WTC11 (cell line): ENCODE results near the gene MTNR1B. TPM values are rescaled to one million over a fixed set of nuclear protein-coding genes. Genes with fewer than 3 reads are reported as not detected.

ENCODE experiments used
- ATAC-seq: fragments of 200-7000 bp; cut with Tn5 transposase; 2 replicates; pipeline ENCODE4 v1.10.0; 2021; ENCODE audit warnings: mild to moderate bottlenecking, moderate library complexity
- CTCF ChIA-PET: fragments of 300-600 bp; sonication (Branson Sonifier 250); formaldehyde crosslinking; loops from one replicate; lab custom pipeline; 2021; ENCODE audit warnings: antibody characterized with exemption; lab: Charles Lee
- POLR2A ChIA-PET: fragments of 350-600 bp; sonication (Branson Sonifier 250); formaldehyde crosslinking; loops from one replicate; lab custom pipeline; 2021; ENCODE audit warnings: antibody characterized with exemption; lab: Charles Lee
- DNase-seq: peaks from one replicate; pipeline ENCODE4 v3.0.0; 2021; ENCODE audit warnings: low spot score
- H3K27ac Mint-ChIP-seq: 2 replicates; pipeline ENCODE4 v1.8.0; 2021; ENCODE audit warnings: mixed read lengths
- H3K27me3 Mint-ChIP-seq: 2 replicates; pipeline ENCODE4 v1.8.0; 2021; ENCODE audit warnings: low read depth, mild to moderate bottlenecking, moderate library complexity, mixed read lengths
- H3K36me3 Mint-ChIP-seq: 2 replicates; pipeline ENCODE4 v1.8.0; 2021; ENCODE audit warnings: mixed read lengths
- H3K4me1 Mint-ChIP-seq: 2 replicates; pipeline ENCODE4 v1.8.0; 2022; ENCODE audit warnings: mixed read lengths
- H3K4me3 Mint-ChIP-seq: 2 replicates; pipeline ENCODE4 v1.8.0; 2021; ENCODE audit warnings: mild to moderate bottlenecking, moderate library complexity, mixed read lengths
- H3K9me3 Mint-ChIP-seq: 2 replicates; pipeline ENCODE4 v1.8.0; 2021; ENCODE audit warnings: mixed read lengths
- ATF6 ChIP-seq: sonication (generic); formaldehyde crosslinking; IDR thresholded peaks from 2 replicates; pipeline ENCODE4 v1.8.1; 2023; ENCODE audit warnings: mild to moderate bottlenecking, missing genetic modification reagents
- CREM ChIP-seq: sonication (generic); formaldehyde crosslinking; IDR thresholded peaks from 2 replicates; pipeline ENCODE4 v1.8.1; 2022; ENCODE audit warnings: mild to moderate bottlenecking, missing genetic modification reagents, moderate library complexity
- CTCF ChIP-seq: fragments of 200-600 bp; IDR thresholded peaks from 2 replicates; pipeline ENCODE4 v1.8.0; 2022; ENCODE audit warnings: antibody characterized with exemption
- E2F5 ChIP-seq: sonication (generic); formaldehyde crosslinking; IDR thresholded peaks from 2 replicates; pipeline ENCODE4 v1.8.1; 2022; ENCODE audit warnings: mild to moderate bottlenecking, moderate library complexity, missing genetic modification reagents
- ELF4 ChIP-seq: sonication (generic); formaldehyde crosslinking; IDR thresholded peaks from 2 replicates; pipeline ENCODE4 v1.8.1; 2022; ENCODE audit warnings: low read depth, mild to moderate bottlenecking, moderate library complexity, missing genetic modification reagents
- HMGA2 ChIP-seq: fragments of 250-450 bp; sonication (Bioruptor Pico); IDR thresholded peaks from 2 replicates; pipeline ENCODE4 v1.4.0; 2021; ENCODE audit warnings: mild to moderate bottlenecking, moderate library complexity
- IRF2 ChIP-seq: sonication (generic); formaldehyde crosslinking; IDR thresholded peaks from 2 replicates; pipeline ENCODE4 v1.8.0; 2022; ENCODE audit warnings: low read depth, missing genetic modification reagents, borderline replicate concordance
- MYBL2 ChIP-seq: sonication (generic); formaldehyde crosslinking; IDR thresholded peaks from 2 replicates; pipeline ENCODE4 v1.8.1; 2023; ENCODE audit warnings: mild to moderate bottlenecking, moderate library complexity, missing genetic modification reagents
- NFE2L1 ChIP-seq: sonication (generic); formaldehyde crosslinking; IDR thresholded peaks from 2 replicates; pipeline ENCODE4 v1.8.1; 2023; ENCODE audit warnings: missing genetic modification reagents
- NR1H2 ChIP-seq: sonication (generic); formaldehyde crosslinking; IDR thresholded peaks from 2 replicates; pipeline ENCODE4 v1.9.0; 2021; ENCODE audit warnings: mild to moderate bottlenecking, moderate library complexity, missing genetic modification reagents
- OVOL2 ChIP-seq: fragments of 250-450 bp; sonication (Bioruptor Pico); IDR thresholded peaks from 2 replicates; pipeline ENCODE4 v1.9.0; 2021; ENCODE audit warnings: mild to moderate bottlenecking, borderline replicate concordance
- STAT6 ChIP-seq: sonication (generic); formaldehyde crosslinking; conservative IDR thresholded peaks from 2 replicates; pipeline ENCODE4 v1.8.1; 2023; ENCODE audit warnings: mild to moderate bottlenecking, low read depth, missing genetic modification reagents, moderate library complexity
- TCF7 ChIP-seq: sonication (generic); formaldehyde crosslinking; IDR thresholded peaks from 2 replicates; pipeline ENCODE4 v1.8.0; 2022; ENCODE audit warnings: mild to moderate bottlenecking, low read depth, missing genetic modification reagents, moderate library complexity
- ZNF121 ChIP-seq: sonication (generic); formaldehyde crosslinking; IDR thresholded peaks from 2 replicates; pipeline ENCODE4 v1.8.0; 2023; ENCODE audit warnings: missing genetic modification reagents
- ZNF138 ChIP-seq: sonication (generic); formaldehyde crosslinking; conservative IDR thresholded peaks from 2 replicates; pipeline ENCODE4 v1.8.1; 2022; ENCODE audit warnings: mild to moderate bottlenecking, moderate library complexity, missing genetic modification reagents
- ZNF232 ChIP-seq: sonication (generic); formaldehyde crosslinking; IDR thresholded peaks from 2 replicates; pipeline ENCODE4 v1.8.0; 2022; ENCODE audit warnings: mild to moderate bottlenecking, missing genetic modification reagents
- ZNF423 ChIP-seq: fragments of 250-450 bp; sonication (Bioruptor Pico); IDR thresholded peaks from 2 replicates; pipeline ENCODE4 v2.1.2; 2022; ENCODE audit warnings: mild to moderate bottlenecking, moderate library complexity
- ZNF425 ChIP-seq: fragments of 250-450 bp; sonication (Bioruptor Pico); conservative IDR thresholded peaks from 2 replicates; pipeline ENCODE4 v1.9.0; 2021; ENCODE audit warnings: mild to moderate bottlenecking
- ZNF512 ChIP-seq: sonication (generic); formaldehyde crosslinking; IDR thresholded peaks from 2 replicates; pipeline ENCODE4 v1.8.1; 2022; ENCODE audit warnings: missing genetic modification reagents, borderline replicate concordance
- ZNF671 ChIP-seq: fragments of 250-450 bp; sonication (Bioruptor Pico); IDR thresholded peaks from 2 replicates; pipeline ENCODE4 v1.8.0; 2021; ENCODE audit warnings: mild to moderate bottlenecking
- total RNA-seq: library from RNA; stranded (reverse); gene quantifications from 3 replicates; pipeline ENCODE4 v1.2.3, GENCODE V29; 2021

The MTNR1B gene
- total RNA-seq, 1 experiment from 2014 or later, result not detected

GRCh38 chr11:92939305-92939704 lies 30.1 kb upstream of the MTNR1B start:
- Mint-ChIP-seq H3K9me3 (peaks cover 16% of the 10 kb centered on the region), H3K36me3 (peaks cover 13% of the 10 kb centered on the region), H3K4me3 (no peak overlapping the region)
- CTCF ChIA-PET, result no interaction called here
- POLR2A ChIA-PET, result no interaction called here
- TF ChIP-seq ZNF425 (CRISPR knock-in tag) (no peak), STAT6 (CRISPR knock-in tag) (no peak), ZNF232 (CRISPR knock-in tag) (no peak), ZNF121 (CRISPR knock-in tag) (no peak), ELF4 (CRISPR knock-in tag) (no peak), ZNF512 (CRISPR knock-in tag) (no peak)
- TF ChIP-seq, all 79 proteins: peak for 0
- peaks cover 6% of the 10 kb centered on the region for H3K4me1 Mint-ChIP-seq
- ATAC-seq (no peak), DNase-seq (no peak)
- no peaks in the 10 kb centered on the region for H3K27me3 Mint-ChIP-seq
- H3K27ac Mint-ChIP-seq, result no peak overlapping the region

GRCh38 chr11:92941676-92942571 lies 27.5 kb upstream of the MTNR1B start:
- POLR2A ChIA-PET, result no interaction called here
- Mint-ChIP-seq H3K9me3 (peaks cover 35% of the 10 kb centered on the region), H3K27me3 (no peaks in the 10 kb centered on the region), H3K36me3 (peaks cover 19% of the 10 kb centered on the region), H3K4me1 (peaks cover 6% of the 10 kb centered on the region), H3K4me3 (no peak overlapping the region), H3K27ac (no peak overlapping the region)
- DNase-seq, result no peak
- peak; percentile 91 for ATAC-seq
- CTCF ChIA-PET, result interaction anchor here (0.6 to 3.0 kb wide), 29 partner anchors 9 to 805 kb away, joined by 3 to 24 read pairs (median 5); partner anchors contain the start of genes MTNR1B and SLC36A4
- TF ChIP-seq CTCF (peak; percentile 72), E2F5 (CRISPR knock-in tag) (no peak)

GRCh38 chr11:92946707-92947106 lies 22.7 kb upstream of the MTNR1B start:
- CTCF ChIA-PET, result no interaction called here
- H3K36me3 Mint-ChIP-seq, result peaks cover 40% of the 10 kb centered on the region
- peaks cover 75% of the 10 kb centered on the region for H3K9me3 Mint-ChIP-seq
- no peaks in the 10 kb centered on the region for H3K27me3 Mint-ChIP-seq
- H3K4me1 Mint-ChIP-seq, result peaks cover 5% of the 10 kb centered on the region
- DNase-seq (no peak), ATAC-seq (no peak)
- H3K4me3 Mint-ChIP-seq, result no peak overlapping the region
- H3K27ac Mint-ChIP-seq, result no peak overlapping the region
- POLR2A ChIA-PET, result no interaction called here
- no peak for TF ChIP-seq TCF7 (CRISPR knock-in tag)
- no peak for TF ChIP-seq ZNF423 (CRISPR knock-in tag)
- no peak for TF ChIP-seq HMGA2 (CRISPR knock-in tag)
- TF ChIP-seq MYBL2 (CRISPR knock-in tag), result no peak
- TF ChIP-seq ZNF138 (CRISPR knock-in tag), result no peak
- TF ChIP-seq IRF2, result no peak
- no peak for TF ChIP-seq NR1H2 (CRISPR knock-in tag)
- TF ChIP-seq ATF6, result no peak
- no peak for TF ChIP-seq CREM (CRISPR knock-in tag)
- TF ChIP-seq ZNF671, result no peak
- TF ChIP-seq OVOL2 (CRISPR knock-in tag), result no peak
- TF ChIP-seq NFE2L1 (CRISPR knock-in tag), result no peak
